ENCODE results near the gene DIO3.

The DIO3 gene

GRCh38 chr14:101583006-101583714 lies 21.9 kb downstream of the DIO3 start:
- DNase-seq (ENCODE audit: low spot score): no peak

GRCh38 chr14:101583715-101584054 lies 22.4 kb downstream of the DIO3 start:
- no peak for DNase-seq (ENCODE audit: low spot score)

DNA sequence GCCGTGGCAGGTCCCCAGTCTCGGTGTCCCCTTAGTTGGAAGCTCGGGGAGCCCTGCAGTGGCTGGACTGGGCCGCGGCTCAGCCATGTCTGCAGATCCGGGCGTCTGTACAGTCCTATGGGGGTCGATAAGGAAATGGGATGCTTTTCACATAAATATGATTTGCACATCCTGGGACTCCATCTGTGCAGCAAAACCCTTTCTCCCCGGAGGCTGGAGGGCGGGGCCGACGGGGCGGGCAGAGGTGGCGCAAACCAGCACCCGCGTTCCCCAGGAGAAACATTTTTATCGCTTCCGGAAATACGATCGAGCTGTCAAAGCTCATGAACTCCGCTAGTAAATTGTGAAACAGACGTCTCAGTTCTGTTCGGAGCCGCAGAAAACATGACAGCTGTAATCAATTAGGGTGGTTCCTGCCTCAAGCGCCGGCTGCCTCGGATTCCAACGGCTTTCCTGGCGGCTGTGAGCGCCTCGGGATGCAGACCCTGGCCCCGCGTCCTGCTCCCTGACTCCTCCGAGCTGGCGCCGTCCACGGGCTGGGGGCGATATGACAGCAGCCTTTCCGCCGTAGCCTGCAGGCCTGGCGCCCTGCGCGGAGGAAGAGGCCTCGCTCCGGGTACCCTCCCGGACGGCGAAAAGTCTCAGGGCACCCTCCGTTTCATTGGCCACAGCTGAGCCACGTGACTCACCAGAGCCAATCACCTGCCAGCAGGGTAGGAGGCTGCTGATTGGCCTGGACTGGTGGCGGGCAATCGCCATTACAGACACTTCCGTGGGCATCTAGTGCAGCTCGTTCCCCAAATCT lies 23.0 kb downstream of the DIO3 start:
- no peak for DNase-seq (ENCODE audit: low spot score)

DNA sequence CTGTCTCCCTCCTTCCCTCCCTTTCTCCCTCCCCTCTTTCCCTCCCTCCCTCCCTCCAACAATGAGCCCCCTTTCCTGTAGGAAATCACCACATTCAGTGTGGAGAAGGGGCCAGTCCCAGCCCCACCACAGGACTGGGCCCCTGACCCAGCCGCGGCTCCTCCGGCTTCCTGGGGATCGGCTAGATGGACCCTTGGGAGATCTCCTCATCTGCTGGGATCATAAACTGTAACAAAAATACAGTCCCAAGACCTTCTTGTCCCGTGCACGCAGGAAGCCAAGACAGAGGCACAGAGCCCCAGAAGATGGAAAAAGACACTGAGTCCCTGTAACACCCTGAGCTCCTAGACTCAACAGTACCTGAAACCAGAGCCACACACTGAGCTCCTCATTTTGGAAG lies 23.9 kb downstream of the DIO3 start:
- DNase-seq (ENCODE audit: low spot score): no peak

DNA sequence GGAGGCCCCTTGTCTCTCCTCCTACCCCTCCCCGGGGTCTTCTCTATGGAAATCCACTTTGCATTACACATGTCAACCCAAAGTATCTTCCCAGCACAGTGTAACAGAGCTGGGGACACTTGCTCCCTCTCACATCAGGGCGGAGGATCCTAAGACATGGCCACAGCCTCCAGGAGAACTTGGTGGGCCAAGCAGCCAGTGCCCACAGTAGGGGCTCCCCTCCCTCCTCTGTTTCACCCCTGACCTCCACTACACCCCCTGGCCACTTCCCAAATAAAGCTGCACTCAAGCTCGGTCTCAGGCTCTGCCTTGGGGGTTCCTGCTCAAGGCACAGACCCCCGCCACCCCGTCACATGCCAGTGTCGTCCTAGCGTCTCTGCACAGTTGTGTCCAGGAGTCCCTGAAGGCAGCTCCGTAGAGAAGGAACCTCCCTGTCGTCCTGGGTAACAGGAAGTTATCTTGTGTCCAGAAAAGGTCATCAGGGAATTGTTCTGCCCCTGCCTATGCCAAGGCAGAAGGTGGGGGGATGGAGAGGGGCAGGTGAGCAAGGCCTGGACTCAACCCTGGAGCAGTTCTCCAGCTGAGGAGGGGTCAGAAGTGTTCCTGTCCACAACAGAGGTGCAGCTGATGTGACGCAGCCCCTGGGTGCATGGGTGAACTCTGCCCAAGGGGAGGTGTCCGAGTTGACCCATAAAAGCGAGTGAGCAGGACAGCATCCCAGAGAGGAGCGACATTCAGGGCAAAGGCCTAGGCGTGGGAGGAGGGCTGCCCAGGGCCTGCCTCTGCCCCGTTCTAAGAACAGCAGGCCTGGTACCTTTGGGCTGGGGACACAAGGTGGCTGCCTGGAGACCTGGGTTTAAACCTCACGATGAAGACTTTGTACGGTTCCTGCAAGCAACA lies 25.5 kb downstream of the DIO3 start:
- no peak for DNase-seq (ENCODE audit: low spot score)

GRCh38 chr14:101587441-101587911 lies 26.2 kb downstream of the DIO3 start:
- no peak for DNase-seq (ENCODE audit: low spot score)

DNA sequence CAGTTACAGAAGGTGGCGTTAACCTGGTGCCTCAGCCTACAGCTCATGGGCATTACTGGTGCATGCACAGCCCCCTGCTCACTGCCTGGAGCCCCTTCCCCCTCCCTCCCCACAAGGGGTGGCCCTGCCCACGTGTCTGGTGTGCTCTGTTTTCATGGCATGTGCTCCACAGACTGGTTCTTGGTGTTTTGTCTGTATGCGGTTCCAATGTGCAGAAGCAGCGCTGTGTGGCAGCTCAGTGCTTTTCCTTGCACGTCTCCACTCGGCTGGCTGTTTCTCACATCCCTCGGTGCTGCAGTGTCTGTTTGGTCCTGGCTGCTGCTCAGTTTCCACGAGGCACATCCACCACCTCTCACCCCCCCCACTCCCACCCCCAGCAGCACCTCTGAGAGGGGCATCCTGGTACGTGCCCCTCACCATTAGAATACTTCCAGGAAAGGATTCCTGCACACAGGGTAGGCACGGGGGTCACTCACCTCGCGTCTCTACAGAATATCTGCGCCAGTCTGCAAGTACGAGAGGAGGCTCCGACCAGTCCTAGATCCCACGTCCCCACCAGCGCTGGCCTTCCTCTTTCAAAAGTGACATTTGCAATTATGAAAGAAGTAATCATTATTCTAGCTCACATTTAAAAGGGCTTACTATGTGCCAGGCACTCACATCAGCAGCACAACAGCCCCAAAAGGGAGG lies 27.1 kb downstream of the DIO3 start:
- no peak for DNase-seq (ENCODE audit: low spot score)

DNA sequence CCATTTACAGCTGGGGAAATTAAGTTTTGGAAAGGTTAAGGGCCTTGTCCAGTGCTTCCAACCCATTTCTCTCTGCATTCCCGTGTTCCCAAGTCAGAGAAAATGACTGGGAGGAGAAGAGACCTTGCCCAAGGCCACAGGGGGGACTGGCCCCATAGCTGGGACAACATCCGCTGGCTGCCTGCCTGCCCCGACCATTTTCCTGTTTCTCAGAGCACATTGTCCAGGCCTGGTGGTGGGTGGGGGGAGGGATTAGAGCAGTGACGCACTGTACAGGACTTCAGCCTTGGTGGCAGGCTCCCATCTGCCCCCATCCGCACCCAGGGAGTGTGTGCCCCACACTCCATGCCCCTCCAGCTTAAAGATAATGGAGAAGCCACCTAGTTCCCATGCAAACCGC lies 27.7 kb downstream of the DIO3 start:
- DNase-seq (ENCODE audit: low spot score): no peak

- DNase-seq (ENCODE audit: low spot score): no peak
Measured at GRCh38 chr14:101589486-101590015, 28.3 kb downstream of the DIO3 start.

DNA sequence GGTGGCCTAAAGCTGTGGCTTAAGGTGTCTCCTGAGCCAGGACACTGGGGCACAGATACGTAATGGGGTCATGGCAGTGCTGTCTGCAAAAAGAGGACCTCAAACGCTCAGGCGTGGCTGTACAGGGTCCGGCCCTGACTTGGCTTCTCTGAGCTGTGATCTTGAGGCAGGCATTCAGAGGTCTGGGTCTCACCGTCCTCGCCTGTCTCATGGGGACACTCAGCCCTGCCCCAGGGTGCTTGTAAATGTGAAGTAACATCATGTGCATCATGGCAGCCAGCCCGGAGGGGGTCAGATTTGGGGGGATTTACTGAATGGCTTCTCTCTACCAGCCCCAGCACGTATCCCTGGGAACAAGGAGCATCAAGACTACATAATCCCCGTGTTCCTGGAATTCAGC lies 28.8 kb downstream of the DIO3 start:
- DNase-seq (ENCODE audit: low spot score): no peak

DNA sequence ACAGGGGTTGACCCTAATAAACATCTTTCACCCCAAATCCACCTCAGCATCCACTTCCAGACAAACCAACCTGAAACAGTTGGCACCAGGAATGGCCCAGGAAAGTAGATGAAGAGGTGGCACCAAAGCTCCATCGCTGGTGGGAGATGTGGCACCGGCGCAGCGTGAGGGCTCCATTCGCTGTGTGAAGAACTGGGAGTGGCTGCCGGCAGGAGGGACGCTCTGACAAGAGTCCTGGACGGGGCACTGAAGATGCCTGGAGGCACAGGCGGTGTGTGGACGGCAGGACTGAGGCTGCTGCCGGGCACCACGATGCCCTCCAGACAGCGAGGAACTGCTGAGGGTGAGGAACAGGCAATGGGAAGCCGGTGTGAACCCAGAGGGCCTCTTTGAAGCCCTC lies 29.3 kb downstream of the DIO3 start:
- DNase-seq (ENCODE audit: low spot score): no peak

GRCh38 chr14:101591121-101591520 lies 29.8 kb downstream of the DIO3 start:
- DNase-seq (ENCODE audit: low spot score): no peak

DNA sequence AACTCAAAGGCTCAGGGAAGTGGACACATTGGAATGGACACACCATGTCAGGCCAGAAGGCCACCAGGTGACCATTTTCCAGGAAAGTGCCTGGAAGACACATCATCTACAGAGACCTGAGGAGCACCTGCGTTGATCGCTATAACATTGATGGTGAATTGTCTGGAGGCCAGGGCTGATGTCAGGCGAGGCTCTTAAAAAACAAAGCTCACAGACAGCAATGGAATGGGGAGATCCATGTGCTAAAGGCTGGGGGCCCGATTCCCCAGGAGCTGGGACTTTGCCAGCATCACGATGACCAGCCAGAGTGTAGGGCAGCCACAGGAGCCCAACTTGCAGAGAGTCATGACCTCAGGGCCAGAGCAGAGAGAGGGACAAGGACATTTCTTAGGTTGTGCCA lies 30.3 kb downstream of the DIO3 start:
- DNase-seq (ENCODE audit: low spot score): no peak

DNA sequence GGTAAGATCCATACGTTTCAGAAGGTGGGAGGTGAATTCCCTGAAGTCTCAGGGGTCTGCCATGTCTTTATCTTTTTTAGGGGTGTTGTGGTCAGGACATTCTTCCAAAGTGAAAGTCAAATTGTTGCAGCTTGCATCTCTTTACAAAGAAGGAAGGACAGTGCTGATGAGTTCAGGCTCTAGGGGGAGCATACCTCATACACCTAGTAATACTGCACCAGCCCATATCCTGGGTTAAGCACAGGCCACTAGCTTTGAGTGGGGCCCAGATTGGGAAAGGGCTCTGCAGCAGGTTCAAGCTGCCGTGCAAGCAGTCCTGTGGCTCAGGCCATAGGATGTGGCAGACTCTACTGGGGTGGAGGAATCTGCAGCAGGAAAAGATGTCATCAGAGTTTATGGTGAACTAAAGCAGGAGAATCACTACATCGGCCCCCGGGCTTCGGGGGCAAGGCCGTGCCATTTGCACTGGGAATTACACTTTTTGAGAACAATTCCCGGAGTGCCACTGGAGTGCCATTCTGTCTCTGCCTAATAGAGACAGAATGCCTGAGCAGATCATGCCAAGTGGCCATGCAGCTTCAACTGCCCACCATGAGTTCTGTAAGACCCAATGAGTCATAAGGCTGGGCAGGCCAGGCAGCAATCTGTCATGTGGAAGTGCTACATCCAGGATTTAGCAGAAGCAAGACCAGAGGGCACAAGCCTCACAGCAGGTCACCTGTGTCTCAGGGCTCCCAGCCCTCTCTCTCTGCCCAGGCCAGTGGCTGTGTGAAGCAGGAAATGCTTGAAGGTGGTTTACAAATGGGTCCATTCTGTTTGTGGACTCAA lies 32.3 kb downstream of the DIO3 start:
- DNase-seq (ENCODE audit: low spot score): no peak

DNA sequence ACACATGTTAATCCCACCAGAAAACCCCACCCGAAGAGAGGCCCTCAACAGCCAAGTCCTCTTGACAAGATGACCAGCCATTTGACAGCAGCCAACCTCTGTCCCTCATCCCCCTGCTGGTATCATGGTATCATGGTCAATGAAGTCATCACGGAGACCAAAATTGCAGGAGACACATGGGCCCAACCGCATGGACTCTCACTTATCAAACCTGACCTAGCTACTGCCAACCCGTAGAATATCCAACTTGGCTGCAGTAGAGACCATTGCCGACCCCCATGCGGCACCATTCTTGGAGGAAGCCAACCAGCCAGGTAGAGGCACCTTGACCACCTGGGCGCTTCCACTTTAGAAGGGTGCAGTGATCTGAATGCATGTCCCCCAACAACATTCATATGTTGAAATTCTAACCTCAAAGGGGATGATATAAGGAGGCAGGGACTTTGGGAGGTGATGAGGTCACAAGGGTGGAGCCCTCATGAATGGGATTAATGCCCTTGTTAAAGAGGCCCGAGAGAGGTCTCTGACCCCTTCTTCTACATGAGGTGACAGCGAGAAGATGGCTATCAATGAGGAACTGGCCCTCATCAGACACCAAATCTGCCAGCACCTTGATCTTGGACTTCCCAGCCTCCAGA lies 33.3 kb downstream of the DIO3 start:
- no peak for DNase-seq (ENCODE audit: low spot score)

- DNase-seq (ENCODE audit: low spot score): no peak
Measured at GRCh38 chr14:101595349-101595748, 34.1 kb downstream of the DIO3 start.

- no peak for DNase-seq (ENCODE audit: low spot score)
Measured at GRCh38 chr14:101595887-101596721, 34.8 kb downstream of the DIO3 start.

DNA sequence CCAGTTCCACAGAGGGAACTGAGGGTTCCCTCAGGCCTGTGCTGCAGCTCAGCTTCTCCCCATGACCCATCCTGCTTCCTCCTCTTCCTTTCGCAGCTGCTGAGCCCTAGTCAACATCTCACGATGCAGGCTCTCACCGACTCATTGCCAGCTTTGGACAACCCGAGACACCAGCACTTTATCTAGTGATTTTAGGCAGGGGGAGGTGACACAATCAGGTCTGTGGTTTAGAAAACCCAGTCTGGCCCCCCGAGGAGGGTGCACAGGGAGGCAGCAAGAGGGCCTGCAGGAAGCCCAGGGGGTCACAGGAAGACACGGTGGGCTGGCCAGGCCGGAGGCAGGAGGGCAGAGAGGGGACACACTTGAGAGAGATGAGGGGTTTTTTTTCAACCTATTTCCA lies 35.4 kb downstream of the DIO3 start:
- no peak for DNase-seq (ENCODE audit: low spot score)

DNA sequence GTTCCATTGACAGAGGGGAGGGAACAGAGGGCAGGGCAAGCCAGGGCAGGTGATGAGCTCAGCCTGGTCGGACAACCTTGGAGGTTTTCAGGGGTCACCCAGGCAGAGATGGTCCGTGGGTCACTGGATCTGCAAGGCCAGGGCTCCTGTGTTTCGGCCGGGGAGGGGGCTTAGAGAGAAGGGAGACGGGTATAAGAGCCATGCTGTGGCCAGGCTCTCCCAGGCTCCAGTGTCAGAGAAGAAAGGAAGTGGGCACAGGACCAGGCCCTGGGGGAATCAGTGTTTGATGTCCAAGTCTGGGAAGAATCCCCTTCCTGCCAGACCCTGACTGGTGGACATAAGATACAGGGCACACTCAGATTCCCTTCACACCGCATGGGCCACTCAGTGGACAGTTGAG lies 36.9 kb downstream of the DIO3 start:
- no peak for DNase-seq (ENCODE audit: low spot score)
